Kidney (tissue), 22 donors: Measurements from ENCODE around the gene IFNB1. TPM values are rescaled to one million over a fixed set of nuclear protein-coding genes. Genes with fewer than 3 reads are reported as not detected.

Experiments used
- DNase-seq, 5 donors: peaks; one replicate each; pipeline ENCODE4 v3.0.0-alpha.2; 2013 to 2020
- FAIRE-seq: peaks from 2 replicates; lab custom pipeline; 2012; peaks lifted over from hg19 to GRCh38; lab: Jason Lieb, UNC
- H3K27ac ChIP-seq, 2 donors: one replicate each; pipeline ENCODE4 v1.7.0; 2013; ENCODE audit warnings: low read depth in 2 of 2, low read length in 2 of 2, inconsistent platforms in 1 of 2
- H3K27me3 ChIP-seq: one replicate; pipeline ENCODE4 v1.7.1; 2013; ENCODE audit warnings: low read length, inconsistent platforms; ENCODE audit not compliant: control insufficient read depth, insufficient read depth
- H3K36me3 ChIP-seq, 3 donors: one replicate each; pipeline versions ENCODE4 v1.7.0 to v1.7.1; 2013; ENCODE audit warnings: low read length in 3 of 3, control low read depth in 1 of 3, inconsistent platforms in 1 of 3; ENCODE audit not compliant: insufficient read depth in 3 of 3, control insufficient read depth in 2 of 3
- H3K4me1 ChIP-seq, 3 donors: one replicate each; pipeline versions ENCODE4 v1.7.0 to v1.7.1; 2013; ENCODE audit warnings: low read length in 3 of 3, inconsistent platforms in 1 of 3, low read depth in 1 of 3; ENCODE audit not compliant: control insufficient read depth in 2 of 3, insufficient read depth in 2 of 3
- H3K4me3 ChIP-seq, 3 donors: one replicate each; pipeline versions ENCODE4 v1.7.0 to v1.8.1; 2013; ENCODE audit warnings: low read length in 3 of 3, control low read depth in 1 of 3, inconsistent platforms in 1 of 3
- H3K9ac ChIP-seq, 3 donors: one replicate each; pipeline versions ENCODE4 v1.7.0 to v1.7.1; 2013; ENCODE audit warnings: low read length in 3 of 3, control low read depth in 1 of 3, inconsistent platforms in 1 of 3
- H3K9me3 ChIP-seq, 3 donors: one replicate each; pipeline versions ENCODE4 v1.7.0 to v1.7.1; 2013; ENCODE audit warnings: low read length in 3 of 3, control low read depth in 1 of 3, inconsistent platforms in 1 of 3; ENCODE audit not compliant: control insufficient read depth in 2 of 3, insufficient read depth in 1 of 3
- CTCF ChIP-seq: IDR thresholded peaks from 3 replicates; pipeline ENCODE4 v1.5.1; 2012; ENCODE audit warnings: mild to moderate bottlenecking, moderate library complexity, borderline replicate concordance; ENCODE audit not compliant: insufficient read depth; ENCODE audit errors: extremely low read depth
- intact Hi-C: fragments of 100-400 bp; cut with DNase I; formaldehyde crosslinking; loops from one replicate; pipeline ENCODE4 v1.11.1; 2022
- long read RNA-seq, 10 donors: library from polyadenylated mRNA in 1 of 10; unstranded in 1 of 10; transcript quantifications; one replicate each; pipeline ENCODE4 v2.0.0 and lab custom pipeline, GENCODE V29; 2021 to 2026
- polyA plus RNA-seq: library from polyadenylated mRNA; stranded (reverse); fragments of 350-450 nt; fragmentation: Illumina TruSeq; extraction: RNeasy Lipid Tissue Mini Kit (QIAGEN cat#74804); gene quantifications from one replicate; pipeline ENCODE4 v1.2.3, GENCODE V29; 2014; ENCODE audit warnings: low read depth, low replicate concordance; ENCODE audit not compliant: insufficient read depth
- total RNA-seq: library from RNA; stranded (reverse); fragmentation: NEBNext Ultra II Directional; extraction: Animal tissue kit (Norgen Biotek cat#: 25700); gene quantifications from one replicate; pipeline ENCODE4 v1.2.1, GENCODE V29; 2021
- donor health status: control.
- donor health status: control.
- donor health status: control.
- donor health status: control.
- donor health status: control.
- donor health status: DM: yes; HTN: yes; CAD: no.
- donor health status: Normal renal cell carcinoma (clear cell type).

Gene IFNB1
- total RNA-seq (not detected), polyA plus RNA-seq (not detected)
- long read RNA-seq, donor 1, result 0 reads
- long read RNA-seq, donor 2, result 0 reads
- long read RNA-seq, donor 3, result 0 reads
- long read RNA-seq, donor 4, result 0 reads
- long read RNA-seq, donor 5, result 0 reads
- long read RNA-seq, donor 6, result 0 reads
- long read RNA-seq, donor 7, result 0 reads
- long read RNA-seq, donor 8, result 0 reads
- long read RNA-seq, donor 9, result 0 reads
- long read RNA-seq, donor 10, result 0 reads

DNA sequence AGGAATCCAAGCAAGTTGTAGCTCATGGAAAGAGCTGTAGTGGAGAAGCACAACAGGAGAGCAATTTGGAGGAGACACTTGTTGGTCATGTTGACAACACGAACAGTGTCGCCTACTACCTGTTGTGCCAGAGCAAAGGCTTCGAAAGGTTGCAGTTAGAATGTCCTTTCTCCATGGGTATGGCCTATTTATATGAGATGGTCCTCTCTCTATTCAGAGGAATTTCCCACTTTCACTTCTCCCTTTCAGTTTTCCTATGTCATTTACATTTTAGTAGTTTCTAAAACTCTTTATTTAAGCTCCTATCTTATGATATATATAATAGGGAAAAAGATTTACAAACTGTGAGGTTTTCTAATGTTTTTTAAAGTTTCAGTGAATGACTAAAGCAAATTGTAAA is at the start of gene IFNB1:
Gene IFNB1, minus strand, starts transcription at position 162 of the 400 bp plus-strand sequence. Its CDS starts 73 bp downstream, at position 89.
- no peak within 1 kb of the TSS for H3K4me3 ChIP-seq
- intact Hi-C loops, result no loop called here
- H3K27me3 ChIP-seq, result no peaks in the 10 kb centered on the region
- H3K9me3 ChIP-seq, result no peaks in the 10 kb centered on the region
- no peak for TF ChIP-seq CTCF
- no peak within 1 kb of the TSS for H3K9ac ChIP-seq
- no peak within 1 kb of the TSS for H3K27ac ChIP-seq
- no peaks in the 10 kb centered on the region for H3K36me3 ChIP-seq
- no peak for FAIRE-seq
- no peaks in the 10 kb centered on the region for H3K4me1 ChIP-seq
- no peak for DNase-seq

- DNase-seq, result no peak
- Histone ChIP-seq H3K27ac (no peak overlapping the region), H3K4me3 (no peak overlapping the region), H3K27me3 (no peaks in the 10 kb centered on the region), H3K9ac (no peak overlapping the region), H3K9me3 (no peaks in the 10 kb centered on the region), H3K36me3 (no peaks in the 10 kb centered on the region), H3K4me1 (no peaks in the 10 kb centered on the region)
- TF ChIP-seq CTCF, result no peak
- intact Hi-C loops, result no loop called here
- FAIRE-seq, result no peak
These were observed 44.0 kb upstream of the IFNB1 start for GRCh38 chr9:21121595-21122251.

- no peaks in the 10 kb centered on the region for H3K27me3 ChIP-seq
- H3K9me3 ChIP-seq, result no peaks in the 10 kb centered on the region
- no peak for TF ChIP-seq CTCF
- H3K4me1 ChIP-seq, result no peaks in the 10 kb centered on the region
- no peak overlapping the region for H3K27ac ChIP-seq
- H3K36me3 ChIP-seq, result no peaks in the 10 kb centered on the region
- no peak for FAIRE-seq
- no peak overlapping the region for H3K9ac ChIP-seq
- no peak overlapping the region for H3K4me3 ChIP-seq
- DNase-seq, result no peak
- intact Hi-C loops, result no loop called here
These were observed 43.3 kb upstream of the IFNB1 start for GRCh38 chr9:21121079-21121478.
